ENCODE results near the gene YPEL2.

Gene YPEL2

DNA sequence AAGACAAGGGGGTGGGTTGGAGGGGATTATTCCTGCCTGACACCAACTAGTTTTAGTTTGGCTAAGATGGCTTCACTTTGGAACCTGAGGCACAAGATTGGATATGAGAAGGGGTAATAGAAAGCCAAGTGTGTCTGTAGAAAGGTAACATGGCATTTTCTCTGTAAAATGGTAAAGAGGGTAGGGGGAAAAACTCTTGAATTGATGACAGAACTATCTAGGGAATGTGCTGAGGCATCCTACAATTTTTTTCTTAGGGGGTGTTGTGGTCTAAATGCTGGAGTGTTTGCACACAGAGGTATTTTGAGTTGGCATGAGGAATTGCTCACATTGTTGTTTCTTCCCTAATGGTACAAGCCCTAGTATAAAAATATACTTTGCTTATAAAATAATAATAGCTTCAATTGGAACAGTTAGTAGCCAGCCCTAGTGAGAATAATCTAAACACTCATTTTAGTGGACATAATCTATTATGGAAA, 25.8 kb downstream of the YPEL2 start:
- peak; percentile 34 for DNase-seq (ENCODE audit: low read depth)

DNA sequence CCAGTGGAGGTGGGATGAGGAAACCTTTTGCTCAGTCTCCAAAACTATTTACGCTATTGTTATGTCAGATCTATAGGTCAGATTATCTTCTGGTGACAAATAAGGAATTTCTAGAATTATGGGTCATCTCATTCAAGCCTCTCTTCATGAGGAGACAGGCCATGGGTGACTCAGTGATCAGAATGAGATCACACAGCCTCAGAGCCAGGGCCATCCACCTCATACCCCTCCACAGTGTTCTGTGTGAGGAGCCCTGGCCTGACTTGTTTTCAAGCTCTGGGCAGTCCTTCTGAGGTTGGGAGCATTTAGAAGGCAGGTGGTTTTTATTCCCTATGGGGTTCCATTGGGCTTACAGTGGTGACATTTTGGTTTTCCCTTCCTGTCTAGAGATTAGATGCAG, 26.5 kb downstream of the YPEL2 start:
- peak; percentile 42 for DNase-seq (ENCODE audit: low read depth)

- peak; percentile 87 for DNase-seq (ENCODE audit: low read depth)
These were observed 29.9 kb downstream of the YPEL2 start for GRCh38 chr17:59361386-59361785.

DNA sequence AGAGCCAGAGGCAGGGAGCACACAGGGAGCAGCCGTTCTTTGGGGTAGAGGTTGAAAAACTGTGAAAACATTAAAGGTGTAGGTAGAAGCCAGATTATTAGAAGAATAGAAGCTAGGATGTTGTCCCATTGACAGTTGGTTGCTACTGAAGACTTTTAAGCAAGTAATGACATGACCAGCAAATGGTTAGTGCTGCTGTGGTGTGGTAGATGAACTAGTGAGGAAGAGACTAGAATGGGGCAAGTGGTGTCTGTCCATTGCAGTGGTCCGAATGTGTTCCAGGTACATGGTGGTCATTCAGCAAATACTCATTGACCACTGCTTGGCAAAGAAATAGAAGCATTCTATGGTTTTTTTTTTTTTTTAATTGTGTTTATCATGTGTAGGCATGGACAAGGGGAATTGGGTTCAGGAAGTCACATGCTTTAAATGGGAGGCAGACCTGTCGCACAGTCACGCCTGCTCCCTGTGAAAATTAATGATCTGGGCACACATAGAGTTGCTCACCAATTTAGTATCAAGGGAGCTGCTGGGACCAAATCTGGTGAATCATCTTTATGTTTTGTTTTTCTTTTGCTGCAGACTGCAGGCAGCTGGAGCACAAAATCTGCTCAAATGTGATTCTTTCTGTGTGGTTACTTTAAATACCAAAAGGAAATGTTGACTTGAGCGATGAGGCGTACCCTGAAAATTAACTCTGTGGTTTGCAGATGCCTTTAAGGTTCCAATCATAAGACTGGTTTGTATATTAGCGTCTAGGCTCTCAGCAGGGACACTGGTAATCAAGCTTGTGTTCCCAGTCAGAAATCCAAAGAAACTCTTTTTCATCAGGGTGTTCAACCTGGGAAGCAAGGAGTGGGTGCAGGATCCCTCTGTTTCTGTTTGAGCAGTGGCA, 30.7 kb downstream of the YPEL2 start:
- DNase-seq (ENCODE audit: low read depth), result peak; percentile 91

- DNase-seq (ENCODE audit: low read depth), result no peak
These were observed 31.4 kb downstream of the YPEL2 start for GRCh38 chr17:59362811-59363205.

DNA sequence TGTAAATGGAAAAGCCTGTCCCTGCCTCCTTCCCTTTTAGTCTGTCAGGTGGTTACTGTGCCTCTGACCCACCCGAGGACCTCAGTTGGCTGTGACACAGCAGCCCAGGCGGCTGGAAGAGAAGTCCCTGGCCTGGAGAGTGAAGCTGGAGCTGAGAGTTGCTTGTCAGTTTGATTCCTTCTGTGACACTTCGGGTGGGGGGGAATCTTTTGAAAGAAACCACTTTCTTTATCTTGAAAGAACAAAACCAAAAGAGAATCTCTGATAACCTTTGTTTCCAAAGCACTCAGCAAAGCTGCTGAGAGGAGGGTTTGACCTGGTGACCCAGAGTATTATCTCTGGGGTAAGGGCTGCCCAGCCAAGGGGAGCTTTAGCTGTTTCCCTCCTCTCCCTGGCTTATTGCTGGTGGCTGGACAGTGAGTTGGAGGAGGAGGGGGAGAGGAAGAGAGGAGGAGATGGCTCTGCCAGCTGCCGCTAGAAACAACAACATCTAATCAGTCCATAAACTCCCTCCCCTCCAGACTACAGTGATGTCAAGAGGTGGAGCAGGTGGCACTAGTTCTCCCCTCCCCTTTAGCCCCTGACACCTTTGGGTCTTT, 34.0 kb downstream of the YPEL2 start:
- DNase-seq (ENCODE audit: low read depth), result no peak

GRCh38 chr17:59366040-59366757, 34.7 kb downstream of the YPEL2 start:
- no peak for DNase-seq (ENCODE audit: low read depth)

- no peak for DNase-seq (ENCODE audit: low read depth)
These were observed 35.6 kb downstream of the YPEL2 start for GRCh38 chr17:59366773-59367656.

GRCh38 chr17:59367657-59368045, 36.2 kb downstream of the YPEL2 start:
- no peak for DNase-seq (ENCODE audit: low read depth)

DNA sequence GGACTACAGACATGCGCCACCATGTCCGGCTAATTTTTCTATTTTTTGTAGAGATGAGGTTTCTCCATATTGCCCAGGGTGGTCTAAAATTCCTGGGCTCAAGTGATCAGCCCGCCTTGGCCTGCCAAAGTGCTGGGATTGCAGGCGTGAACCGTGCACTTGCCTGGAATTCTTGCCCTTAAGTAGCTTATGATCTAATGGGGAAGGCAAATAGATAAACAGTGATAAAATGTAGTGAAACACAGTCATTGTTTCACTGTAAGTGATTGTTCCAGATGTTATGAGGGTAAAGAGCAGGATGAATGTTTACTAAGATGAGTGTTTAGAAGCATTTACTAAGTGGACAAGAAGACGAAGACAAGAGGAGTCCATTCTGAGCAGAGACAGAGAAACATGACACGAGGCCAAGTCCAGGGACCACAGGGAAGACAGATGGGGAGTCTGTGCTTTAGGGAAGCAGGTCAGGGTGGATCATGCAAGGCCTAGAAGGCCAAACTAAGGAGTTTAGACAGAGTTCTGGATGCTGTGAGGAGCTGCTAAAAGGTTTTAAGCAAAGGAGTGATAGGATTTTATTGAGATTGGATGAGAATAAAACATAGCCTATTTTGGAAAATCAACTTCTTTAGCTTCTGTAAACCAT, 36.9 kb downstream of the YPEL2 start:
- no peak for DNase-seq (ENCODE audit: low read depth)

- DNase-seq (ENCODE audit: low read depth), result no peak
These were observed 37.8 kb downstream of the YPEL2 start for GRCh38 chr17:59369031-59369975.

- DNase-seq (ENCODE audit: low read depth), result no peak
These were observed 39.3 kb downstream of the YPEL2 start for GRCh38 chr17:59370593-59371299.

- no peak for DNase-seq (ENCODE audit: low read depth)
These were observed 40.1 kb downstream of the YPEL2 start for GRCh38 chr17:59371416-59372100.

GRCh38 chr17:59372138-59372751, 40.8 kb downstream of the YPEL2 start:
- peak; percentile 74 for DNase-seq (ENCODE audit: low read depth)

GRCh38 chr17:59373882-59374495, 42.5 kb downstream of the YPEL2 start:
- peak; percentile 90 for DNase-seq (ENCODE audit: low read depth)

- no peak for DNase-seq (ENCODE audit: low read depth)
These were observed 43.2 kb downstream of the YPEL2 start for GRCh38 chr17:59374612-59375011.

- DNase-seq (ENCODE audit: low read depth), result no peak
These were observed 44.4 kb downstream of the YPEL2 start for GRCh38 chr17:59375857-59376256.

- DNase-seq (ENCODE audit: low read depth), result no peak
These were observed 45.1 kb downstream of the YPEL2 start for GRCh38 chr17:59376506-59376905.
